Measurements from ENCODE around the gene BRD4. TPM values are rescaled to one million over a fixed set of nuclear protein-coding genes. Genes with fewer than 3 reads are reported as not detected.

BRD4 gene
- total and polyA plus RNA-seq, 2 experiments from 2014 or later = 63.8 to 115 TPM

DNA sequence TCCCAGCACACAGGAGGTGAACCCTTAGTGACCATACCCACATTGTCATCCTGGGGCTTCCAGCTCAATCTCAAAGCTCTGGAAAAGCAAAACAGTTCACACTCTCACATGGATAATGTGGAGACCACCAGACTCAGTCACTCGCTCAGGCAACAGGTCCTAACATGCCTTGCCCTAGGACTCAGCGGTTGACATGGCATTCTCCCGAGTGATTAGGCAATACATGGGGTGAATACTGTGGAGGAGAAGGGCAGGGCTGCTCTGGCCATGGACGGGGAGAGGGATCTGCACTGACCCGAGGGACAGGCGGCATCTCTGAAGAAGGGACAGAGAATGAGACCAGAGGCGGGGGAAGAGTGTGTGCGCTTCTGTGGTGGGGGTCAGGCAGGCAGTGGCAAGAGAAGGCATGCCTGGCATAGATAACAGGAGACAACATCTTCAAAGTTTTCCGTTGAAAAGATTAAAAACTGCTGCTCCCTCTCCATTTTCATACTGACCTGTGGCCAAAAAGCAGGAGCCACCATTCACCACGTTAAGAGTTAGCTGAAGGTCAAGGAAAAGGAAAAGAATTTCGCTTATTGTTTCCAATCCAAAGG, 55.6 kb downstream of the BRD4 start:
- Histone ChIP-seq H3K4me1 (ENCODE audit: insufficient read depth) (peaks cover 36% of the 10 kb centered on the region), H2AFZ (no peak overlapping the region), H3K36me3 (ENCODE audit: insufficient read depth) (peaks cover 9% of the 10 kb centered on the region; the same call in 1 of the 2 replicates), H4K20me1 (replicated peaks; ENCODE audit: insufficient read depth) (peaks cover 96% of the 10 kb centered on the region), H3F3A (replicated peaks; ENCODE audit: low read depth) (peaks cover 7% of the 10 kb centered on the region; the same call in 1 of the 2 replicates), H3K4me3 (no peak overlapping the region), H3K79me2 (replicated peaks; ENCODE audit: insufficient read depth) (peaks cover 100% of the 10 kb centered on the region), H3K4me2 (no peak overlapping the region), H3K27me3 (ENCODE audit: insufficient read depth) (no peaks in the 10 kb centered on the region), H3K27ac (ENCODE audit: low read depth) (peak overlapping the region; percentile 45; the same call in 1 of the 2 replicates), H3K9me2 (ENCODE audit: insufficient read depth) (no peaks in the 10 kb centered on the region)
- Mint-ChIP-seq H3K4me3 (no peak overlapping the region), H3K9me3 (no peaks in the 10 kb centered on the region), H3K27me3 (ENCODE audit: insufficient read depth, low read depth, poor library complexity) (peaks cover 12% of the 10 kb centered on the region), H3K36me3 (ENCODE audit: low read depth) (peaks cover 12% of the 10 kb centered on the region), H3K4me1 (peaks cover 47% of the 10 kb centered on the region), H3K27ac (peak overlapping the region; percentile 85; the same call in 1 of the 2 replicates)
- no peak for TF ChIP-seq STAT1 (IDR thresholded peaks at IDR 0.05; ENCODE audit: unreplicated experiment)
- TF ChIP-seq EZH2phosphoT487 (IDR thresholded peaks at IDR 0.05; ENCODE audit: unreplicated experiment) = no peak
- DNase-seq (ENCODE audit: low spot score) (no peak), ATAC-seq (no peak)

- peaks cover 17% of the 10 kb centered on the region for H3K27me3 Mint-ChIP-seq (ENCODE audit: insufficient read depth, low read depth, poor library complexity)
- peaks cover 96% of the 10 kb centered on the region for H4K20me1 ChIP-seq (replicated peaks; ENCODE audit: insufficient read depth)
- no peaks in the 10 kb centered on the region for H3K9me2 ChIP-seq (ENCODE audit: insufficient read depth)
- H3K4me2 ChIP-seq = no peak overlapping the region
- no peaks in the 10 kb centered on the region for H3K27me3 ChIP-seq (ENCODE audit: insufficient read depth)
- no peak overlapping the region for H3K4me3 Mint-ChIP-seq
- no peak overlapping the region for H3K4me3 ChIP-seq
- H3K27ac ChIP-seq (ENCODE audit: low read depth) = peak overlapping the region; percentile 39; the same call in 1 of the 2 replicates
- DNase-seq (ENCODE audit: low spot score) (no peak), ATAC-seq (no peak)
- no peak overlapping the region for H2AFZ ChIP-seq
- peaks cover 25% of the 10 kb centered on the region for H3K4me1 Mint-ChIP-seq
- peaks cover 1% of the 10 kb centered on the region; the same call in 1 of the 2 replicates for H3F3A ChIP-seq (replicated peaks; ENCODE audit: low read depth)
- H3K9me3 Mint-ChIP-seq = no peaks in the 10 kb centered on the region
- H3K36me3 Mint-ChIP-seq (ENCODE audit: low read depth) = peaks cover 35% of the 10 kb centered on the region
- peaks cover 14% of the 10 kb centered on the region for H3K4me1 ChIP-seq (ENCODE audit: insufficient read depth)
- H3K36me3 ChIP-seq (ENCODE audit: insufficient read depth) = peaks cover 13% of the 10 kb centered on the region; the same call in 1 of the 2 replicates
- H3K27ac Mint-ChIP-seq = no peak overlapping the region
- peaks cover 100% of the 10 kb centered on the region for H3K79me2 ChIP-seq (replicated peaks; ENCODE audit: insufficient read depth)
- TF ChIP-seq STAT1 (IDR thresholded peaks at IDR 0.05; ENCODE audit: unreplicated experiment) (no peak), CREB1 (CRISPR knock-in tag; IDR thresholded peaks at IDR 0.05; ENCODE audit: low read depth) (no peak), NANOG (IDR thresholded peaks at IDR 0.05; ENCODE audit: borderline replicate concordance) (no peak), EZH2phosphoT487 (IDR thresholded peaks at IDR 0.05; ENCODE audit: unreplicated experiment) (no peak)
- TF ChIP-seq, protein P1, sequence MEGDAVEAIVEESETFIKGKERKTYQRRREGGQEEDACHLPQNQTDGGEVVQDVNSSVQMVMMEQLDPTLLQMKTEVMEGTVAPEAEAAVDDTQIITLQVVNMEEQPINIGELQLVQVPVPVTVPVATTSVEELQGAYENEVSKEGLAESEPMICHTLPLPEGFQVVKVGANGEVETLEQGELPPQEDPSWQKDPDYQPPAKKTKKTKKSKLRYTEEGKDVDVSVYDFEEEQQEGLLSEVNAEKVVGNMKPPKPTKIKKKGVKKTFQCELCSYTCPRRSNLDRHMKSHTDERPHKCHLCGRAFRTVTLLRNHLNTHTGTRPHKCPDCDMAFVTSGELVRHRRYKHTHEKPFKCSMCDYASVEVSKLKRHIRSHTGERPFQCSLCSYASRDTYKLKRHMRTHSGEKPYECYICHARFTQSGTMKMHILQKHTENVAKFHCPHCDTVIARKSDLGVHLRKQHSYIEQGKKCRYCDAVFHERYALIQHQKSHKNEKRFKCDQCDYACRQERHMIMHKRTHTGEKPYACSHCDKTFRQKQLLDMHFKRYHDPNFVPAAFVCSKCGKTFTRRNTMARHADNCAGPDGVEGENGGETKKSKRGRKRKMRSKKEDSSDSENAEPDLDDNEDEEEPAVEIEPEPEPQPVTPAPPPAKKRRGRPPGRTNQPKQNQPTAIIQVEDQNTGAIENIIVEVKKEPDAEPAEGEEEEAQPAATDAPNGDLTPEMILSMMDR (conservative IDR thresholded peaks at IDR 0.05; ENCODE audit: low read depth in 2 of 2) = no peak
- TF ChIP-seq, protein P2, sequence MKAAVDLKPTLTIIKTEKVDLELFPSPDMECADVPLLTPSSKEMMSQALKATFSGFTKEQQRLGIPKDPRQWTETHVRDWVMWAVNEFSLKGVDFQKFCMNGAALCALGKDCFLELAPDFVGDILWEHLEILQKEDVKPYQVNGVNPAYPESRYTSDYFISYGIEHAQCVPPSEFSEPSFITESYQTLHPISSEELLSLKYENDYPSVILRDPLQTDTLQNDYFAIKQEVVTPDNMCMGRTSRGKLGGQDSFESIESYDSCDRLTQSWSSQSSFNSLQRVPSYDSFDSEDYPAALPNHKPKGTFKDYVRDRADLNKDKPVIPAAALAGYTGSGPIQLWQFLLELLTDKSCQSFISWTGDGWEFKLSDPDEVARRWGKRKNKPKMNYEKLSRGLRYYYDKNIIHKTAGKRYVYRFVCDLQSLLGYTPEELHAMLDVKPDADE (IDR thresholded peaks at IDR 0.05) = no peak
- TF ChIP-seq, protein P3, sequence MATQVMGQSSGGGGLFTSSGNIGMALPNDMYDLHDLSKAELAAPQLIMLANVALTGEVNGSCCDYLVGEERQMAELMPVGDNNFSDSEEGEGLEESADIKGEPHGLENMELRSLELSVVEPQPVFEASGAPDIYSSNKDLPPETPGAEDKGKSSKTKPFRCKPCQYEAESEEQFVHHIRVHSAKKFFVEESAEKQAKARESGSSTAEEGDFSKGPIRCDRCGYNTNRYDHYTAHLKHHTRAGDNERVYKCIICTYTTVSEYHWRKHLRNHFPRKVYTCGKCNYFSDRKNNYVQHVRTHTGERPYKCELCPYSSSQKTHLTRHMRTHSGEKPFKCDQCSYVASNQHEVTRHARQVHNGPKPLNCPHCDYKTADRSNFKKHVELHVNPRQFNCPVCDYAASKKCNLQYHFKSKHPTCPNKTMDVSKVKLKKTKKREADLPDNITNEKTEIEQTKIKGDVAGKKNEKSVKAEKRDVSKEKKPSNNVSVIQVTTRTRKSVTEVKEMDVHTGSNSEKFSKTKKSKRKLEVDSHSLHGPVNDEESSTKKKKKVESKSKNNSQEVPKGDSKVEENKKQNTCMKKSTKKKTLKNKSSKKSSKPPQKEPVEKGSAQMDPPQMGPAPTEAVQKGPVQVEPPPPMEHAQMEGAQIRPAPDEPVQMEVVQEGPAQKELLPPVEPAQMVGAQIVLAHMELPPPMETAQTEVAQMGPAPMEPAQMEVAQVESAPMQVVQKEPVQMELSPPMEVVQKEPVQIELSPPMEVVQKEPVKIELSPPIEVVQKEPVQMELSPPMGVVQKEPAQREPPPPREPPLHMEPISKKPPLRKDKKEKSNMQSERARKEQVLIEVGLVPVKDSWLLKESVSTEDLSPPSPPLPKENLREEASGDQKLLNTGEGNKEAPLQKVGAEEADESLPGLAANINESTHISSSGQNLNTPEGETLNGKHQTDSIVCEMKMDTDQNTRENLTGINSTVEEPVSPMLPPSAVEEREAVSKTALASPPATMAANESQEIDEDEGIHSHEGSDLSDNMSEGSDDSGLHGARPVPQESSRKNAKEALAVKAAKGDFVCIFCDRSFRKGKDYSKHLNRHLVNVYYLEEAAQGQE (IDR thresholded peaks at IDR 0.05; ENCODE audit: unreplicated experiment) = no peak
- TF ChIP-seq, protein P4, sequence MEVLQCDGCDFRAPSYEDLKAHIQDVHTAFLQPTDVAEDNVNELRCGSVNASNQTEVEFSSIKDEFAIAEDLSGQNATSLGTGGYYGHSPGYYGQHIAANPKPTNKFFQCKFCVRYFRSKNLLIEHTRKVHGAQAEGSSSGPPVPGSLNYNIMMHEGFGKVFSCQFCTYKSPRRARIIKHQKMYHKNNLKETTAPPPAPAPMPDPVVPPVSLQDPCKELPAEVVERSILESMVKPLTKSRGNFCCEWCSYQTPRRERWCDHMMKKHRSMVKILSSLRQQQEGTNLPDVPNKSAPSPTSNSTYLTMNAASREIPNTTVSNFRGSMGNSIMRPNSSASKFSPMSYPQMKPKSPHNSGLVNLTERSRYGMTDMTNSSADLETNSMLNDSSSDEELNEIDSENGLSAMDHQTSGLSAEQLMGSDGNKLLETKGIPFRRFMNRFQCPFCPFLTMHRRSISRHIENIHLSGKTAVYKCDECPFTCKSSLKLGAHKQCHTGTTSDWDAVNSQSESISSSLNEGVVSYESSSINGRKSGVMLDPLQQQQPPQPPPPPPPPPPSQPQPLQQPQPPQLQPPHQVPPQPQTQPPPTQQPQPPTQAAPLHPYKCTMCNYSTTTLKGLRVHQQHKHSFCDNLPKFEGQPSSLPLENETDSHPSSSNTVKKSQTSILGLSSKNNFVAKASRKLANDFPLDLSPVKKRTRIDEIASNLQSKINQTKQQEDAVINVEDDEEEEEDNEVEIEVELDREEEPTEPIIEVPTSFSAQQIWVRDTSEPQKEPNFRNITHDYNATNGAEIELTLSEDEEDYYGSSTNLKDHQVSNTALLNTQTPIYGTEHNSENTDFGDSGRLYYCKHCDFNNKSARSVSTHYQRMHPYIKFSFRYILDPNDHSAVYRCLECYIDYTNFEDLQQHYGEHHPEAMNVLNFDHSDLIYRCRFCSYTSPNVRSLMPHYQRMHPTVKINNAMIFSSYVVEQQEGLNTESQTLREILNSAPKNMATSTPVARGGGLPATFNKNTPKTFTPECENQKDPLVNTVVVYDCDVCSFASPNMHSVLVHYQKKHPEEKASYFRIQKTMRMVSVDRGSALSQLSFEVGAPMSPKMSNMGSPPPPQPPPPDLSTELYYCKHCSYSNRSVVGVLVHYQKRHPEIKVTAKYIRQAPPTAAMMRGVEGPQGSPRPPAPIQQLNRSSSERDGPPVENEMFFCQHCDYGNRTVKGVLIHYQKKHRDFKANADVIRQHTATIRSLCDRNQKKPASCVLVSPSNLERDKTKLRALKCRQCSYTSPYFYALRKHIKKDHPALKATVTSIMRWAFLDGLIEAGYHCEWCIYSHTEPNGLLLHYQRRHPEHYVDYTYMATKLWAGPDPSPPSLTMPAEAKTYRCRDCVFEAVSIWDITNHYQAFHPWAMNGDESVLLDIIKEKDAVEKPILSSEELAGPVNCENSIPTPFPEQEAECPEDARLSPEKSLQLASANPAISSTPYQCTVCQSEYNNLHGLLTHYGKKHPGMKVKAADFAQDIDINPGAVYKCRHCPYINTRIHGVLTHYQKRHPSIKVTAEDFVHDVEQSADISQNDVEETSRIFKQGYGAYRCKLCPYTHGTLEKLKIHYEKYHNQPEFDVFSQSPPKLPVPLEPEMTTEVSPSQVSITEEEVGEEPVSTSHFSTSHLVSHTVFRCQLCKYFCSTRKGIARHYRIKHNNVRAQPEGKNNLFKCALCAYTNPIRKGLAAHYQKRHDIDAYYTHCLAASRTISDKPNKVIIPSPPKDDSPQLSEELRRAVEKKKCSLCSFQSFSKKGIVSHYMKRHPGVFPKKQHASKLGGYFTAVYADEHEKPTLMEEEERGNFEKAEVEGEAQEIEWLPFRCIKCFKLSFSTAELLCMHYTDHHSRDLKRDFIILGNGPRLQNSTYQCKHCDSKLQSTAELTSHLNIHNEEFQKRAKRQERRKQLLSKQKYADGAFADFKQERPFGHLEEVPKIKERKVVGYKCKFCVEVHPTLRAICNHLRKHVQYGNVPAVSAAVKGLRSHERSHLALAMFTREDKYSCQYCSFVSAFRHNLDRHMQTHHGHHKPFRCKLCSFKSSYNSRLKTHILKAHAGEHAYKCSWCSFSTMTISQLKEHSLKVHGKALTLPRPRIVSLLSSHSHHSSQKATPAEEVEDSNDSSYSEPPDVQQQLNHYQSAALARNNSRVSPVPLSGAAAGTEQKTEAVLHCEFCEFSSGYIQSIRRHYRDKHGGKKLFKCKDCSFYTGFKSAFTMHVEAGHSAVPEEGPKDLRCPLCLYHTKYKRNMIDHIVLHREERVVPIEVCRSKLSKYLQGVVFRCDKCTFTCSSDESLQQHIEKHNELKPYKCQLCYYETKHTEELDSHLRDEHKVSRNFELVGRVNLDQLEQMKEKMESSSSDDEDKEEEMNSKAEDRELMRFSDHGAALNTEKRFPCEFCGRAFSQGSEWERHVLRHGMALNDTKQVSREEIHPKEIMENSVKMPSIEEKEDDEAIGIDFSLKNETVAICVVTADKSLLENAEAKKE (CRISPR knock-in tag; IDR thresholded peaks at IDR 0.05) = no peak
Measured at GRCh38 chr19:15274477-15274876, 57.9 kb downstream of the BRD4 start.
